SK-N-SH (cell line): ENCODE measurements around the gene CD28. TPM values are rescaled to one million over a fixed set of nuclear protein-coding genes. Genes with fewer than 3 reads are reported as not detected.

Experiments
- CTCF ChIA-PET: fragments of 300-600, 350-600 bp; formaldehyde crosslinking; extraction: SDS; loops from one replicate; lab custom pipeline; 2021; lab: Yijun Ruan, JAX
- POLR2A ChIA-PET: fragments of 350-600 bp; sonication (Branson Sonifier 250); formaldehyde crosslinking; extraction: SDS; loops from one replicate; lab custom pipeline; 2020; ENCODE audit warnings: antibody characterized with exemption, inconsistent platforms; lab: Yijun Ruan, JAX
- DNase-seq: peaks from one replicate; pipeline ENCODE4 v3.0.0; 2012
- H2AFZ ChIP-seq: fragments of 200-600 bp; sonication (generic); 2 replicates; pipeline ENCODE4 v1.8.1; 2016; ENCODE audit warnings: antibody characterized with exemption, mild to moderate bottlenecking, low read depth
- H3F3A ChIP-seq: fragments of 200-600 bp; sonication (generic); replicated peaks from 2 replicates; pipeline ENCODE3; 2016; ENCODE audit warnings: antibody characterized with exemption, mild to moderate bottlenecking; ENCODE audit not compliant: insufficient read depth
- H3K27ac ChIP-seq, 2 experiments: fragments of 200-500 bp in 1 of 2; fragments of 200-600 bp in 1 of 2; sonication (Bioruptor generic) in 1 of 2; sonication (generic), shearing (Covaris generic) in 1 of 2; 2 replicates each; pipeline versions ENCODE4 v1.5.1 to v1.6.1; 2014 to 2016; ENCODE audit warnings: low read depth in 2 of 2, inconsistent platforms in 1 of 2, low read length in 1 of 2, mild to moderate bottlenecking in 1 of 2, mixed read lengths in 1 of 2
- H3K27me3 ChIP-seq: fragments of 200-600 bp; sonication (generic), shearing (Covaris generic); 2 replicates; pipeline ENCODE4 v1.6.1; 2016; ENCODE audit warnings: mixed run types; ENCODE audit not compliant: insufficient read depth
- H3K36me3 ChIP-seq, 2 experiments: fragments of 200-500 bp in 1 of 2; fragments of 200-600 bp in 1 of 2; sonication (Bioruptor generic) in 1 of 2; sonication (generic) in 1 of 2; replicated peaks in 1 of 2; 2 replicates each; pipeline versions ENCODE3 to v1.5.1; 2014 to 2016; ENCODE audit warnings: low read length in 1 of 2, mild to moderate bottlenecking in 1 of 2; ENCODE audit not compliant: insufficient read depth in 2 of 2, control insufficient read depth in 1 of 2
- H3K4me1 ChIP-seq, 2 experiments: fragments of 200-500 bp in 1 of 2; fragments of 200-600 bp in 1 of 2; sonication (Bioruptor generic) in 1 of 2; sonication (generic), shearing (Covaris generic) in 1 of 2; 2 replicates each; pipeline versions ENCODE4 v1.5.1 to v1.6.1; 2014 to 2016; ENCODE audit warnings: low read depth in 1 of 2, low read length in 1 of 2, mixed run types in 1 of 2; ENCODE audit not compliant: insufficient read depth in 2 of 2, control insufficient read depth in 1 of 2
- H3K4me2 ChIP-seq: fragments of 200-600 bp; sonication (generic), shearing (Covaris generic); 2 replicates; pipeline ENCODE4 v1.6.1; 2017; ENCODE audit warnings: mixed run types
- H3K4me3 ChIP-seq, 2 experiments: fragments of 200-500 bp in 1 of 2; fragments of 200-600 bp in 1 of 2; sonication (Bioruptor generic) in 1 of 2; sonication (generic), shearing (Covaris generic) in 1 of 2; 2 replicates each; pipeline versions ENCODE4 v1.5.1 to v1.8.1; 2014 to 2016; ENCODE audit warnings: low read depth in 2 of 2, inconsistent platforms in 1 of 2, low read length in 1 of 2, mild to moderate bottlenecking in 1 of 2, mixed read lengths in 1 of 2, moderate library complexity in 1 of 2
- H3K79me2 ChIP-seq: fragments of 200-600 bp; sonication (generic); 2 replicates; pipeline ENCODE4 v1.8.1; 2017; ENCODE audit warnings: mild to moderate bottlenecking; ENCODE audit not compliant: insufficient read depth
- H3K9ac ChIP-seq: fragments of 200-600 bp; sonication (generic); 2 replicates; pipeline ENCODE4 v1.6.1; 2017; ENCODE audit warnings: mixed run types
- H3K9me2 ChIP-seq: fragments of 200-600 bp; sonication (generic); 2 replicates; pipeline ENCODE4 v1.6.1; 2017; ENCODE audit warnings: mixed run types
- H3K9me3 ChIP-seq: fragments of 200-600 bp; sonication (generic); 2 replicates; pipeline ENCODE4 v1.6.1; 2017; ENCODE audit warnings: mixed run types, mild to moderate bottlenecking, moderate library complexity
- H4K20me1 ChIP-seq: fragments of 200-600 bp; sonication (generic); 2 replicates; pipeline ENCODE4 v1.6.1; 2017; ENCODE audit warnings: mild to moderate bottlenecking, mixed run types; ENCODE audit not compliant: insufficient read depth
- CHD2 ChIP-seq: fragments of 150-350 bp; IDR thresholded peaks from 2 replicates; pipeline ENCODE4 v1.6.1; 2018; ENCODE audit warnings: low read length; ENCODE audit not compliant: partially characterized antibody
- ELF1 ChIP-seq: IDR thresholded peaks from 2 replicates; pipeline ENCODE4 v1.4.0; 2012
- FOSL2 ChIP-seq: IDR thresholded peaks from 2 replicates; pipeline ENCODE4 v1.4.0; 2012; ENCODE audit warnings: low read depth, mild to moderate bottlenecking, moderate library complexity, borderline replicate concordance
- FOXM1 ChIP-seq: IDR thresholded peaks from 2 replicates; pipeline ENCODE4 v1.4.0; 2012; ENCODE audit warnings: low read depth, mild to moderate bottlenecking
- GABPA ChIP-seq: IDR thresholded peaks from 2 replicates; pipeline ENCODE4 v1.4.0; 2012; ENCODE audit warnings: low read depth, mild to moderate bottlenecking
- GATA2 ChIP-seq: sonication (generic); formaldehyde crosslinking; IDR thresholded peaks from 2 replicates; pipeline ENCODE4 v1.5.0; 2020; ENCODE audit warnings: mild to moderate bottlenecking, missing genetic modification reagents
- MEF2A ChIP-seq: IDR thresholded peaks from 2 replicates; pipeline ENCODE4 v1.4.0; 2012; ENCODE audit warnings: low read depth, borderline replicate concordance
- MXI1 ChIP-seq: IDR thresholded peaks from 2 replicates; pipeline ENCODE4 v1.6.1; 2012; ENCODE audit warnings: mild to moderate bottlenecking, low read depth, low read length, improper control_type of control experiment
- NFIC ChIP-seq: IDR thresholded peaks from 2 replicates; pipeline ENCODE4 v1.4.0; 2012; ENCODE audit warnings: borderline replicate concordance
- NRF1 ChIP-seq: IDR thresholded peaks from 2 replicates; pipeline ENCODE4 v1.6.1; 2012; ENCODE audit warnings: low read depth, mild to moderate bottlenecking, low read length
- RAD21 ChIP-seq: IDR thresholded peaks from 2 replicates; pipeline ENCODE4 v1.6.1; 2012; ENCODE audit warnings: mild to moderate bottlenecking, low read length
- SMC3 ChIP-seq: IDR thresholded peaks from 2 replicates; pipeline ENCODE4 v1.6.1; 2012; ENCODE audit warnings: low read depth, low read length, improper control_type of control experiment
- TCF12 ChIP-seq: IDR thresholded peaks from 2 replicates; pipeline ENCODE4 v1.4.0; 2012
- YY1 ChIP-seq: IDR thresholded peaks from 2 replicates; pipeline ENCODE4 v1.4.0; 2012; ENCODE audit warnings: low read depth, mild to moderate bottlenecking
- WGBS: methylation state at CpG from one replicate; pipeline ENCODE4 v1.1.6; 2017; ENCODE audit warnings: low lambda C conversion rate; 5-methylcytosine and 5-hydroxymethylcytosine counted together
- polyA plus RNA-seq, 3 experiments: library from polyadenylated mRNA; depleted of rRNA; stranded (reverse); fragments of >200 nt; gene quantifications; 2 replicates each; pipeline ENCODE4 v1.2.3, GENCODE V29; 2012
- TF ChIP-seq, protein P1 (sequence below): IDR thresholded peaks from 2 replicates; pipeline ENCODE4 v1.4.0; 2012; ENCODE audit warnings: low read depth, borderline replicate concordance
- TF ChIP-seq, protein P2 (sequence below): fragments of 150-350 bp; IDR thresholded peaks from 2 replicates; pipeline ENCODE4 v1.6.1; 2017; ENCODE audit warnings: antibody characterized with exemption, low read length, low read depth, borderline replicate concordance
- TF ChIP-seq, protein P3 (sequence below): fragments of 200-600 bp; sonication (generic); IDR thresholded peaks from 2 replicates; pipeline ENCODE4 v1.6.1; 2017; ENCODE audit warnings: antibody characterized with exemption, mild to moderate bottlenecking, moderate library complexity

The CD28 gene
- polyA plus RNA-seq, 1 of the 3 experiments (the other 2 are of a cell fraction) = 0.05 TPM

DNA sequence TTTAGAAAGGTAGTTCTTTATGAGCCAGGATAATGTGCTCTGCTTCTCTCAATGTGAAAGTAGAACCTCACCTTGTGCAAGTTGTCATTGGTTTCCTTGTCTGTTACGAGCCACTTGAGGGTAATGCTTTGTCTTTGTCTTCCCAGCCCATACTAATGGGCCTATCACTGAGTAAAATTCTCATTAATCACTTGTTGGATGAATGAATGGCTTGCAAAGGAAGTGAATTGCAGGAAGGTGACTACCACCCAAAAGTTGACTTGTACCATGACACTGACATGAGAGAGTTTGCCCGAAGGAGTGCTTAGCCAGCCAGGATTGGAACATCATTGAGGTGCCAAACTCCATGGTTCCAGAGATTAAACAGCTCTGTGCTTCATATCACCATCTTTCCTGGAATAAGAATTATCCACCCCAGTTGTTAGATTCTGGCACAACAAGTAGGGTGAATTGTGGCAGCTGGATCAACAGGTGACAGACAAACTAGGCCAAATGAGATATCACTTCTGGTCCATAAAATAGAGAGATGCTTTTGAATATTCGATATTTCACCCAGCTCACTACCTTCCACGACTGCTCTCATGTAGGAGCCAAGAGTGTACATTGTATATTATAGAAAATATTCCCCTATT, 20.5 kb upstream of the CD28 start:
- Histone ChIP-seq H3K27ac (peak overlapping the region; percentile 68 to 97; a peak in 3 of 4 replicates), H3K9me3 (no peaks in the 10 kb centered on the region), H3K4me3 (no peak overlapping the region), H4K20me1 (no peaks in the 10 kb centered on the region), H3K9ac (peak overlapping the region; percentile 66), H3K27me3 (no peaks in the 10 kb centered on the region), H2AFZ (peak overlapping the region; percentile 67; the same call in 1 of the 2 replicates), H3F3A (peaks cover 16% of the 10 kb centered on the region), H3K4me1 (peaks cover 0 to 37% of the 10 kb centered on the region in 2 experiments; a peak in 2 of 4 replicates), H3K36me3 (no peaks in the 10 kb centered on the region), H3K79me2 (no peaks in the 10 kb centered on the region), H3K4me2 (peak overlapping the region; percentile 20), H3K9me2 (no peaks in the 10 kb centered on the region)
- DNase-seq = no peak
- CTCF ChIA-PET = no interaction called here
- 71% methylated on average over 4 of the region's 4 CpGs for WGBS
- POLR2A ChIA-PET = no interaction called here
- TF ChIP-seq ELF1 = no peak
- no peak for TF ChIP-seq MXI1
- TF ChIP-seq MEF2A = no peak
- no peak for TF ChIP-seq FOSL2
- TF ChIP-seq RAD21 = no peak
- TF ChIP-seq NRF1 = no peak
- TF ChIP-seq, protein P1, sequence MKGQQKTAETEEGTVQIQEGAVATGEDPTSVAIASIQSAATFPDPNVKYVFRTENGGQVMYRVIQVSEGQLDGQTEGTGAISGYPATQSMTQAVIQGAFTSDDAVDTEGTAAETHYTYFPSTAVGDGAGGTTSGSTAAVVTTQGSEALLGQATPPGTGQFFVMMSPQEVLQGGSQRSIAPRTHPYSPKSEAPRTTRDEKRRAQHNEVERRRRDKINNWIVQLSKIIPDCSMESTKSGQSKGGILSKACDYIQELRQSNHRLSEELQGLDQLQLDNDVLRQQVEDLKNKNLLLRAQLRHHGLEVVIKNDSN = no peak
- TF ChIP-seq TCF12 = no peak
- TF ChIP-seq NFIC = no peak
- TF ChIP-seq CHD2 = no peak
- no peak for TF ChIP-seq GATA2 (CRISPR knock-in tag)
- no peak for TF ChIP-seq YY1
- TF ChIP-seq GABPA = no peak
- TF ChIP-seq, protein P2, sequence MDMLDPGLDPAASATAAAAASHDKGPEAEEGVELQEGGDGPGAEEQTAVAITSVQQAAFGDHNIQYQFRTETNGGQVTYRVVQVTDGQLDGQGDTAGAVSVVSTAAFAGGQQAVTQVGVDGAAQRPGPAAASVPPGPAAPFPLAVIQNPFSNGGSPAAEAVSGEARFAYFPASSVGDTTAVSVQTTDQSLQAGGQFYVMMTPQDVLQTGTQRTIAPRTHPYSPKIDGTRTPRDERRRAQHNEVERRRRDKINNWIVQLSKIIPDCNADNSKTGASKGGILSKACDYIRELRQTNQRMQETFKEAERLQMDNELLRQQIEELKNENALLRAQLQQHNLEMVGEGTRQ = no peak
- no peak for TF ChIP-seq SMC3
- no peak for TF ChIP-seq FOXM1
- TF ChIP-seq, protein P3, sequence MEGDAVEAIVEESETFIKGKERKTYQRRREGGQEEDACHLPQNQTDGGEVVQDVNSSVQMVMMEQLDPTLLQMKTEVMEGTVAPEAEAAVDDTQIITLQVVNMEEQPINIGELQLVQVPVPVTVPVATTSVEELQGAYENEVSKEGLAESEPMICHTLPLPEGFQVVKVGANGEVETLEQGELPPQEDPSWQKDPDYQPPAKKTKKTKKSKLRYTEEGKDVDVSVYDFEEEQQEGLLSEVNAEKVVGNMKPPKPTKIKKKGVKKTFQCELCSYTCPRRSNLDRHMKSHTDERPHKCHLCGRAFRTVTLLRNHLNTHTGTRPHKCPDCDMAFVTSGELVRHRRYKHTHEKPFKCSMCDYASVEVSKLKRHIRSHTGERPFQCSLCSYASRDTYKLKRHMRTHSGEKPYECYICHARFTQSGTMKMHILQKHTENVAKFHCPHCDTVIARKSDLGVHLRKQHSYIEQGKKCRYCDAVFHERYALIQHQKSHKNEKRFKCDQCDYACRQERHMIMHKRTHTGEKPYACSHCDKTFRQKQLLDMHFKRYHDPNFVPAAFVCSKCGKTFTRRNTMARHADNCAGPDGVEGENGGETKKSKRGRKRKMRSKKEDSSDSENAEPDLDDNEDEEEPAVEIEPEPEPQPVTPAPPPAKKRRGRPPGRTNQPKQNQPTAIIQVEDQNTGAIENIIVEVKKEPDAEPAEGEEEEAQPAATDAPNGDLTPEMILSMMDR = no peak
